Activated CD4-positive, alpha-beta T cell treated with anti-CD3 and anti-CD28 coated beads, Interleukin-2, amount 10 ng/mL, durations not matched to agents 7 days and 5 days (primary cell): ENCODE data around the gene PRDM2. TPM values are rescaled to one million over a fixed set of nuclear protein-coding genes. Genes with fewer than 3 reads are reported as not detected.
A peak's percentile ranks its signal among the peaks of the same experiment; 100 is the strongest.

Experiments
- CTCF ChIA-PET: fragments of 350-600 bp; sonication (Branson Sonifier 250); formaldehyde crosslinking; loops from one replicate; lab custom pipeline; 2021; ENCODE audit warnings: antibody characterized with exemption; lab: Charles Lee
- POLR2A ChIA-PET: fragments of 350-600 bp; sonication (Branson Sonifier 250); formaldehyde crosslinking; loops from one replicate; lab custom pipeline; 2021; ENCODE audit warnings: antibody characterized with exemption; lab: Charles Lee
- DNase-seq: peaks from one replicate; pipeline ENCODE4 v3.0.0-alpha.2; 2020
- H3K27ac Mint-ChIP-seq: one replicate; pipeline ENCODE4 v1.8.0; 2021; ENCODE audit warnings: mild to moderate bottlenecking, moderate library complexity, mixed read lengths
- H3K27me3 Mint-ChIP-seq: one replicate; pipeline ENCODE4 v1.8.0; 2021; ENCODE audit warnings: mixed read lengths
- H3K36me3 Mint-ChIP-seq: one replicate; pipeline ENCODE4 v1.8.0; 2021; ENCODE audit warnings: low read depth, mixed read lengths
- H3K4me1 Mint-ChIP-seq: one replicate; pipeline ENCODE4 v1.8.0; 2021; ENCODE audit warnings: mixed read lengths
- H3K4me3 Mint-ChIP-seq: one replicate; pipeline ENCODE4 v1.8.0; 2021; ENCODE audit warnings: mild to moderate bottlenecking, moderate library complexity, mixed read lengths
- H3K9me3 Mint-ChIP-seq: one replicate; pipeline ENCODE4 v1.8.0; 2021; ENCODE audit warnings: mixed read lengths
- total RNA-seq, 2 experiments: library from RNA; stranded (reverse); gene quantifications; one replicate each; pipeline ENCODE4 v1.2.3, GENCODE V29; 2021

PRDM2 gene
- total RNA-seq, 2 experiments from 2014 or later = 57.7 to 63.1 TPM

DNA sequence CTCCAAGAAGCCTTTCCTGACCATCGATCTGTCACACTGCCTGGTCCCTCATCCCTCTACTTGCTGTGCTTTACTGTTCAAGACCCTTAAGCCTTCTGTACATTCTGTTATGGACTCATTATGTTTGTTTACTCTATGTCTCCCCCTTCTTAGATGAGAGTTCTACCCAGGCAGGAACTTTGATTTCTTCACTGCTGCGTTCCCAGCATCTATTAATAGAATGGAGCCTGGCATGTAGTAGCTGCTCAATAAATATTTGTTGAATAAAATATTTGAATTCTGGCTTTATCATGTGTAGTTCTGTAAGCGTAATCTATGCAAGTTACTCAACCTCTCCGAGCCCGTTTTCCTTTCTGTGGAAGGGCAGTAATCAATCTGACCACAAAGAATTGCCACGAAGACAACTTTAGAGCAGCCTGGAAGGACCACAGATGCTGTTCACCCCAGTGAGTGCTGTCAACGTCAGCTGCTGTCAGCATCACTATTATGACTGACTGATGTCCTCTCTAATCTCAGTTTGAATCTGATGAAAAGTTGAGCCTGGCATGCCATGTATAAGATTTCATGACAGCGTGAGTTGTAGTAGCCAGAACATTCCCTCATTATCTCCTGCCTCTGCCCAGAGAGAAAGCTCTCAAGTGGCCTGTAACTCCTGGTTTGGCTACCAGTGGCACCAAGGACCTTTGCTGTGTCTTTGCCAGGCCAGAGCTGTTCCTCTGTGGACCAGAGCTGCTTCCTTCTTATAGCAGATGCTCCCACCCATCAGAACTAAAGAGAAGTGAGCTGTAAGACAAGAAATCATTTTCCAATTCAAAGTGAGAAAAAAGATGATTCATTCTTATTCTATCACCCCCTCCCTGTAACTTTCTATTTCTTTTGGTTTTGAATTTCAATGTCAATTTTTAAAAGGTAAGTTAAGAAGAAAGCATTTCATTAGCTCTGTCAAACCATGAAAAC lies 94.5 kb downstream of the PRDM2 start:
- DNase-seq = no peak
- no peak overlapping the region for H3K27ac Mint-ChIP-seq

DNA sequence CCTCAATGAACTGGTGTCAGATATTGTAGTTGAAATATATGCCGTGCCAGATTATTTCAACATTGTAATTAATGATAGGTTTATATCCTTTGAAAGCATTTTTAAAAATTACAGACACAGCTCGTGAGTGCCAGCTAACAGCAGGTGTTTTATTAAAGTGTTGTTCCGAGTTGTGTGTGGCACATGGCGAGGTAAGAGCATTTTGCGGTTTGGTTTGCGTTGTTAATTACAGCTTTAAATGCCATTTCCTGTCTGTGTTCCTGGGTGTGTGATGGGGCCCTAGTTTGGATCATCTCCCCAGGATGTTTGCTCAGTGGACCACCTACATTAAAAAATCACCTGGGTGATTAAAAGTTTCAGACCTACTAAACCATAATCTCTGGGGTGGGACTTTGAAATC lies 97.4 kb downstream of the PRDM2 start:
- ChIA-PET CTCF (no interaction called here), POLR2A (no interaction called here)
- no peaks in the 10 kb centered on the region for H3K27me3 Mint-ChIP-seq
- H3K4me3 Mint-ChIP-seq = no peak overlapping the region
- DNase-seq = no peak
- H3K27ac Mint-ChIP-seq = no peak overlapping the region
- H3K4me1 Mint-ChIP-seq = peaks cover 12% of the 10 kb centered on the region
- no peaks in the 10 kb centered on the region for H3K9me3 Mint-ChIP-seq
- H3K36me3 Mint-ChIP-seq = peaks cover 25% of the 10 kb centered on the region

More for the DNA sequence above, 94.5 kb downstream of the PRDM2 start:
- H3K4me1 Mint-ChIP-seq = peaks cover 17% of the 10 kb centered on the region
- ChIA-PET POLR2A (no interaction called here), CTCF (interaction anchor here (0.8 to 1.1 kb wide), 2 partner anchors 13 to 30 kb away, joined by 3 to 6 read pairs; no protein-coding TSS in a partner anchor)
- H3K9me3 Mint-ChIP-seq = no peaks in the 10 kb centered on the region
- H3K36me3 Mint-ChIP-seq = peaks cover 32% of the 10 kb centered on the region
- H3K4me3 Mint-ChIP-seq = no peak overlapping the region
- H3K27me3 Mint-ChIP-seq = no peaks in the 10 kb centered on the region

DNA sequence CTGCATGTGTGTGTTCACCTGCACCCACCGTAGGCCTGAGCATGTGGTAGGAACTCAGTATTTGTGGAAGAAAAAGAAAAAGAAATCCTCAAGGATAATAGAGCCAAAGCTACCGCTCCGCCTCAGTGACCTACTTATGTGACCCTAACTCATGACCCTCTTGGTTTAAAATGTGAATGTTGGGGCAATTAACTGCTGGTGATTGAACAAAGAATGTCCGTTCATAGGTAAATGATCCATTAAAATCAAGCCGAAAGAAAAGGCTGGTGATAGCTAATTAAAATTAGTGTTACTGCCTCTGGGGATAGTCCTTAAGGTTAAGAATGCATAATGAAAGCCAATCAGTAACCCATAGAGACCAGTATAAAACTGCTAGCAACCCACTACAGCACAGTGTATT lies 98.1 kb downstream of the PRDM2 start:
- CTCF ChIA-PET = no interaction called here
- POLR2A ChIA-PET = no interaction called here
- peaks cover 9% of the 10 kb centered on the region for H3K4me1 Mint-ChIP-seq

DNA sequence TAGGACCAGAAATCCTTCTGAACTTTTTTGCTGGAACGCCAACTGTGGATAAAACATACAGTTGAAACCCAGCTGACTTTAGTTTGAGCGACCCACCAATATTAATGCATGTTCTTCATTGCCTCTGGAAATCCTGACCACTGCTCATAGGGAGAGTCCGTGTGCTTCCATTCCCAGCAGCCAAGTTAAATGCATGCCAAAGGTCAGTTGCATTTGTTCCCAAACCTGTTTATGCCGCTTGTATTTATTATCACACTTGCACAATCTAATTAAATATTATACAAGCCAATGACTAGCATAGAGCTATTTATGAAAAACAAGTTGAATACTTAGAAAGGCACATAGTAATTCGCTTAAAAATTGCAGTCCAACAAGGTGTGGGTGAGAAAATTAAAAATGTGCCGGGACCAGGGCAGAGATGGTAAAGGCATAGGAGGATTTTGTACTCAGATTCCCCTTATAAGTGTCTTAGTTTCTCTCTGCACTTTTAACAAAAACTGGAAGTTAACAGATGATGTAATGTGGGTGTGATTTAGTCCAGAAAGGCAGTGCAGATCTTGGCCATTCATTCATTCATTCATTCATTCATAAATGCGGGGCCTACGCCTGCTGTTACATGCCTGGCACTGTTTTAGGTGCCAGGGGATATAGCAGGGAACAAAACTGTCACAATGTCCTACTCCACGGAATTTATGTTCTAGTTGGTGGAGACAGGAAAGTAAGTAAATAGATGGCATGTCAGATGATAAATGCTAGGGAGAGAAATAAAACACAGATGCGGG lies 99.7 kb downstream of the PRDM2 start:
- no peaks in the 10 kb centered on the region for H3K9me3 Mint-ChIP-seq
- peaks cover 9% of the 10 kb centered on the region for H3K4me1 Mint-ChIP-seq
- no peak overlapping the region for H3K4me3 Mint-ChIP-seq
- no peak for DNase-seq
- H3K36me3 Mint-ChIP-seq = peaks cover 10% of the 10 kb centered on the region
- CTCF ChIA-PET = interaction anchor here (1.2 kb wide), 1 partner anchor 18 kb away, joined by 3 read pairs; no protein-coding TSS in a partner anchor
- POLR2A ChIA-PET = no interaction called here
- no peaks in the 10 kb centered on the region for H3K27me3 Mint-ChIP-seq
- no peak overlapping the region for H3K27ac Mint-ChIP-seq

More for the DNA sequence above, 98.1 kb downstream of the PRDM2 start:
- Mint-ChIP-seq H3K36me3 (peaks cover 20% of the 10 kb centered on the region), H3K4me3 (no peak overlapping the region), H3K9me3 (no peaks in the 10 kb centered on the region), H3K27me3 (no peaks in the 10 kb centered on the region), H3K27ac (no peak overlapping the region)
- DNase-seq = no peak

DNA sequence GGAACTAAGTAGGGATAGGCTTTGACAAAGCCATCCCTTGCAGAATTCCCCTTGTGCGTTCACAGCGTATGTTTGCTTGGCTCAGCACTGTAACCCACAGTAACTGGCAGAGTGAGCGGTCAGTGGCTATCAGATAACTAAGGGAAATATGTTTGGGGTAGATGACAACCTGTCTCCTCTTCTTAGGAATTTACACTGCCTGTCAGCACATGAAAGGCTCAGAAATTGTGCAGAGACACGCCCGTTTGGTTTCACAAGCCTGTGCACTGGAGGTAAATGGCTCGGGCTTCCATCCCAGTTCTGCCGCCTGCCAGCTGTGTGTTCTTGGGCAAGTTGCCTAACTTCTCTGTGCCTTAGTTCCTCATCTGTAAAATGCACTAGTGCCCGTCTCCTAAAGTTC lies 101.2 kb downstream of the PRDM2 start:
- no peaks in the 10 kb centered on the region for H3K27me3 Mint-ChIP-seq
- no peak overlapping the region for H3K27ac Mint-ChIP-seq
- H3K4me1 Mint-ChIP-seq = peaks cover 9% of the 10 kb centered on the region
- no peaks in the 10 kb centered on the region for H3K9me3 Mint-ChIP-seq
- POLR2A ChIA-PET = no interaction called here
- DNase-seq = no peak
- no peak overlapping the region for H3K4me3 Mint-ChIP-seq
- peaks cover 4% of the 10 kb centered on the region for H3K36me3 Mint-ChIP-seq
- CTCF ChIA-PET = no interaction called here

DNA sequence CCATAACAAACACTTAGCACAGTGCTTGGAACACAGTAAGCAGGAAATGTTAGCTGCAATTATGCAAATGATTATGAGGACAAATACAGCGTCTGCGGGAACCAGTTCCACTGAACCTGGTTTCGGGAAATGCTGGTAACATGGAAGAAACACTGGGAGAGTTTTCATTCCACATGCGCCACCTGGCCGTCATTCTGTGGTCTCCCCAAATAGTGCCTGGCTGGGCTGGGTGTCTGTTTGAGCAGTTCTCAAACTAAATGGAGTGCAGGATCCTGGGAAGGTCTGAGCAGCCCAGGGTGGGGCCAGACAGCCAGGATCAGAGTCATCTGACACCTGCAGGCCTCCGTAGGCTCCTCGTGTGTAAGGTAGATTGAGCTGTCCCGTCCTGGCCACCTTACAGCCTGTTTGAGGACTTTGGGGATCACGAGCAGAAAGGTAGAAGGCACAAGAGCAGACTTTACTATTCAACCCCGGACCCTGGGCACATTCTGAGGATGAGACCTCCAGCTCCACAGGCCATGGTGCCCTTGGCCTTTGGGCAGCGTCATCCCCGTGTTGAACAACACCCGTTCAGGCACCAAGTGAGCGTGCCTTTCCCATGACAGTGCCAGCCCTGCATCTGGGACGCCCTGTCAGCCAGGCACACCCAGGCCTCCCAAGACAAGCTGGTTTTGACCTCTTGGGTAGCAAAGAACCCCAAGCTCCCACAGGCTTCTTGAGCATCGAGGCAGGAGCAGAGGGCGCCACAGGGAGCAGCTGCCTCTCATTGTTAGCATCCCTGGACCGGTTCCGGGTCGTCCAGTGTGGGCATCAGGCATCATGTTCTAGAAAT lies 101.9 kb downstream of the PRDM2 start:
- POLR2A ChIA-PET = no interaction called here

DNA sequence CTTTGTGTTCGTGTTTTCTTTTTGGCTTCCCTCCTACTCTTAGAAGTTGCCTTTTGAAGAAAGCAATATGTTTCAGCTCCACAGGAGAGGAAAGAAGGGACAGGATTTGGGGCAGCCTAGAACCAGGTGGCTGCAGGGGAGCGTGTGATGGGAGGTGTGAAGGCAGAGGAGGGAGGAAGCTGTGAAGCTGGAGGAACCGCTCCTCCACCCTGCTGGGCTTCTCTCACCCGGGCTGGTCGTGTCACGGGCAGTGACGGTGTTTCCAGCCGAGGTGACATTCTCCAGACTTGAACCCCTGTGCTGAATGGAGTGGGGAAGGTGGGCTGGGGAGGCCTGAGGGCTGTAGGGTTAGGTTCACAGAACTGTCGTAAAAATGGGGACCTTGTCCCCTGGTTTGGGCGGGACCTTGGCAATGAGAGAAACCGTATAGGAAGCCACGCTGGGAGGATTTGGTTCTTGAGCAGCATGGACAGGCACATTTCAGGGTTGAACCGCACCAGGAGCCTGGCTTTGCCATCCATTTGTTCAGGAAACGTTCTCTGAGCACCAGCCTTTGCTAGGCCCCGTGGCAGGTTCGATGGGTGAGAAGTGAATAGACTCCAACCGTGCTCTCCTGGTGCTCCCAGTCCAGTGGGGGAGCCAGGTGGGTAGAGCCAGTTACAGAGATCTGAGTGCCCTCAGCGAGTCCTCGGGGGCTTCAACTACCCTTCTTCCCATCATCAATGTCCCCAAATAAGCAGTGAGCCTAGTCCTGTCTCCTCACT lies 103.0 kb downstream of the PRDM2 start:
- no peak for DNase-seq
- Mint-ChIP-seq H3K4me1 (peaks cover 16% of the 10 kb centered on the region), H3K27ac (no peak overlapping the region), H3K9me3 (no peaks in the 10 kb centered on the region), H3K4me3 (no peak overlapping the region), H3K36me3 (peaks cover 3% of the 10 kb centered on the region), H3K27me3 (no peaks in the 10 kb centered on the region)
- ChIA-PET CTCF (no interaction called here), POLR2A (no interaction called here)

More for the DNA sequence above, 101.9 kb downstream of the PRDM2 start:
- Mint-ChIP-seq H3K4me1 (peaks cover 14% of the 10 kb centered on the region), H3K27ac (peak overlapping the region; percentile 50), H3K27me3 (no peaks in the 10 kb centered on the region), H3K9me3 (no peaks in the 10 kb centered on the region), H3K36me3 (peaks cover 3% of the 10 kb centered on the region), H3K4me3 (no peak overlapping the region)
- CTCF ChIA-PET = no interaction called here
- DNase-seq = no peak

DNA sequence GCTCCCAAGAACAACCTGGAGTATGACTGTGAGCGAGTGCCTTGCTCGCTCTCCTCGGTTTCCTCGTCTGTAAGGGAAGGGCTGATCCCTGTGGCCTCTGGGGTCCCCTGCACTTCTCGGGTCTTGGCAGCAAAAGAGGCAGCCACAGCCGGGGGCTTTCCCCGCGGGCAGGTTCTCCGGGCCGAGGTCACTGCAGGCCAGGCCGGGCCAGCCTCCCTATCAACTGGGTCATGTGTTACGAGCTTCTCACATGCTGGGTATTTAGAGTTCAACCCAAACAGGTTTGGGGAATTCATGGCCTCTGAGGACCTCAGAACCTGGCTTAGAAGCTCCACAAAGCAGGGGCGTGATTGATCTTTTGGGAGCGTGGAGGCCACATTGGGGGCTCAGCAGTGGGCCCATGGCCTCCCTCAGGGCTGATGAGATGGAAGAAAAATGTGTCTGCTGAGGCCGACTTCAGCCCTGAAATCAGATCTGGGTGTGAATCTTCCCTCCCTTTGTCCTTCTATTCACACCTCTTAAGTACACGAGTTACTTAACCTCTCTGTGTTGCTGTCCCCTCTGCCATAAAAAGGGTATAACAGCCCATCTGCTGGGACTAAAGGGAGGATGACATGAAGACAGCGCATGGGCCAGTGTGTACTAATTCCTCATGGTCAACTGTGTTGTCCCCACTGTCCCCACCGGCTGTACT lies 103.7 kb downstream of the PRDM2 start:
- ChIA-PET POLR2A (no interaction called here), CTCF (no interaction called here)
- Mint-ChIP-seq H3K27me3 (no peaks in the 10 kb centered on the region), H3K4me3 (no peak overlapping the region), H3K4me1 (peaks cover 16% of the 10 kb centered on the region), H3K9me3 (no peaks in the 10 kb centered on the region), H3K36me3 (no peaks in the 10 kb centered on the region), H3K27ac (no peak overlapping the region)
- no peak for DNase-seq

DNA sequence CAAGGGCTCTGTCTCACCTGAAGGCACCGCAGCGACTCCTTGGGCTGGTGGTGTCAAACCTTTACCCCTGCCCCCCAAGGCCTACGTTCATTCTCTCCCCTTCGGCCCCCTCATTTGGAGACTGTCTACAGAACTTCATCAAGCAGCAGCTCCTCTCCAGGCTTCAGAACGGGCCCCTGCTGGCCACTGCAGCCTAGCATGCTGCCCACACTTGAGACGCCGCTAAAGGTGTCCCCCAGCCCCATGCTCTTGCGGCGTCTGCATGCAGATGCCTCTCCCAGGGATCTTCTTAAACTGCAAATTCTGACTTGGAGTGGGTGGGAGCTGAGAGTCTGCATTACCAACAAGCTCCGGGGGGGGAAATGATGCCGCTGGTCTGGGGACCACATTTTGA lies 104.2 kb downstream of the PRDM2 start:
- CTCF ChIA-PET = interaction anchor here (1.1 kb wide), 1 partner anchor 79 kb away, joined by 3 read pairs; no protein-coding TSS in a partner anchor
- POLR2A ChIA-PET = no interaction called here
- Mint-ChIP-seq H3K27ac (no peak overlapping the region), H3K9me3 (no peaks in the 10 kb centered on the region), H3K4me3 (no peak overlapping the region), H3K4me1 (peaks cover 20% of the 10 kb centered on the region), H3K36me3 (no peaks in the 10 kb centered on the region), H3K27me3 (no peaks in the 10 kb centered on the region)
- DNase-seq = no peak

DNA sequence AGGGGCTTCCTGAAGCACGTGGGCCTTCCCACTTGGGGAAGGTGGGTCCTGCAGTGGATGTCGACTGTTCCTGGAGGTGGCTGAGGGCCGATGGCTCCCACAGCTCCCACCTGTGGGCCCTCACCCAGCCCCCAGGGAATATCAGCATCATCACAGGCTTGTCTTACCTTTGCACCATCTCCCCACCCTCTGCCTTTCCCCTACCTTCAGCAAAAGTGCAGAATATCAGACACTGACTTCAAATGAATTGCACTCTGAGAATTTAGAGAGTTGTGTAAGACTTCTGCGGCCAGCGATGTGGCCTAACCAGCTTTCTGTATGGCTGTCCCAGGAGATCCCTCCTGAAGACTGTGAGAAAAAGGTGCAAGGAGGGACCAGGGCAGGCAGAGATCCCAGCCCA lies 105.4 kb downstream of the PRDM2 start:
- H3K9me3 Mint-ChIP-seq = no peaks in the 10 kb centered on the region
- H3K27me3 Mint-ChIP-seq = no peaks in the 10 kb centered on the region
- ChIA-PET CTCF (interaction anchor here (0.6 to 1.1 kb wide), 3 partner anchors 68 to 112 kb away, joined by 3 to 5 read pairs (median 4); no protein-coding TSS in a partner anchor), POLR2A (no interaction called here)
- no peak overlapping the region for H3K4me3 Mint-ChIP-seq
- H3K27ac Mint-ChIP-seq = no peak overlapping the region
- H3K36me3 Mint-ChIP-seq = no peaks in the 10 kb centered on the region
- no peak for DNase-seq
- peaks cover 21% of the 10 kb centered on the region for H3K4me1 Mint-ChIP-seq

DNA sequence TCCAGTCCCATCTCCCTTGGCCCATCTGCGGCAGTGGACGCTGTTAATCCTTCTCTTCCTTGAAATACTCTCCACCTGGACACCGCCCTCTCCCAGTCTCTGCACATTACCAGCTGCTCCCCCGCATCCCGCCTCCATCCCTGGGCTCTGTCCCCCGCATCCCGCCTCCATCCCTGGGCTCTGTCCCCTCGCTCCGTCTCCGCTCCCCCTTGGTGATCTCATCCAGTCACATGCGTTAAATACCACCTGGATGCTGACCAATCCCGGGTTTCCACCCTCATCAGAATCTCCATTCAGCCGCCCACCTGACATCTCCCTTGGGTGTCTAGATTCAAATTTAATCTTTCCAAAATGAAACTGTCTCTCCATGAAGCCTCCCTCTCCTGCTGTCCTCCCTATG lies 106.1 kb downstream of the PRDM2 start:
- H3K36me3 Mint-ChIP-seq = no peaks in the 10 kb centered on the region
- CTCF ChIA-PET = interaction anchor here (0.6 kb wide), 1 partner anchor 67 kb away, joined by 5 read pairs; no protein-coding TSS in a partner anchor

More for the DNA sequence above, 106.1 kb downstream of the PRDM2 start:
- no peak for DNase-seq
- H3K27me3 Mint-ChIP-seq = no peaks in the 10 kb centered on the region
- POLR2A ChIA-PET = no interaction called here
- H3K4me3 Mint-ChIP-seq = no peak overlapping the region
- H3K4me1 Mint-ChIP-seq = peaks cover 17% of the 10 kb centered on the region
- no peak overlapping the region for H3K27ac Mint-ChIP-seq
- no peaks in the 10 kb centered on the region for H3K9me3 Mint-ChIP-seq
